ENCODE measurements around the gene PTGDS. TPM values are rescaled to one million over a fixed set of nuclear protein-coding genes. Genes with fewer than 3 reads are reported as not detected.

PTGDS gene
- total and polyA plus RNA-seq, 4 donors = 0.23 to 15.2 (median 6.4) TPM

GRCh38 chr9:137027369-137028262, 50.3 kb downstream of the PTGDS start, which contains the start of gene ABCA2:
TSS of gene ABCA2 (minus strand) at chr9:137028237. CDS start at chr9:137028140, 97 bp downstream.
- no peaks in the 10 kb centered on the region for H3K36me3 ChIP-seq (ENCODE audit: control insufficient read depth in 4 of 4, insufficient read depth in 3 of 4, low read depth in 1 of 4, low read length in 3 of 4)
- H3K4me1 ChIP-seq (ENCODE audit: control insufficient read depth in 4 of 4, insufficient read depth in 4 of 4, low read length in 3 of 4) = peaks cover 39 to 66% (median 50%) of the 10 kb centered on the region in 4 donors
- peak within 1 kb of the TSS; percentile 46 to 72 (median 58) for H3K4me3 ChIP-seq (ENCODE audit: low read depth in 1 of 3, low read length in 3 of 3)
- no peak for DNase-seq (ENCODE audit: low spot score)
- no peaks in the 10 kb centered on the region for H3K9me3 ChIP-seq (ENCODE audit: control insufficient read depth in 4 of 4, low read length in 3 of 4)
- no peak for TF ChIP-seq FOXA1 (IDR thresholded peaks at IDR 0.05)
- 2% methylated on average over 95 of the region's 95 CpGs for whole genome bisulfite sequencing
- peak within 1 kb of the TSS; percentile 23 to 55 for H3K9ac ChIP-seq (ENCODE audit: low read depth in 1 of 2, low read length in 2 of 2)
- no peaks in the 10 kb centered on the region for H3K27me3 ChIP-seq (ENCODE audit: control insufficient read depth in 4 of 4, insufficient read depth in 4 of 4, low read length in 3 of 4)
- H3K27ac ChIP-seq (ENCODE audit: low read depth in 1 of 2, low read length in 2 of 2) = peak within 1 kb of the TSS; percentile 43 to 71

- Histone ChIP-seq H3K4me3 (ENCODE audit: low read depth in 1 of 3, low read length in 3 of 3) (peak overlapping the region in 2 of 3 donors; percentile 53 to 72), H3K9ac (ENCODE audit: low read depth in 1 of 2, low read length in 2 of 2) (peak overlapping the region; percentile 23 to 55), H3K36me3 (ENCODE audit: control insufficient read depth in 4 of 4, insufficient read depth in 3 of 4, low read depth in 1 of 4, low read length in 3 of 4) (no peaks in the 10 kb centered on the region), H3K4me1 (ENCODE audit: control insufficient read depth in 4 of 4, insufficient read depth in 4 of 4, low read length in 3 of 4) (peaks cover 33 to 58% (median 42%) of the 10 kb centered on the region in 4 donors), H3K27me3 (ENCODE audit: control insufficient read depth in 4 of 4, insufficient read depth in 4 of 4, low read length in 3 of 4) (no peaks in the 10 kb centered on the region), H3K27ac (ENCODE audit: low read depth in 1 of 2, low read length in 2 of 2) (peak overlapping the region in 1 of 2 donors; percentile 25), H3K9me3 (ENCODE audit: control insufficient read depth in 4 of 4, low read length in 3 of 4) (no peaks in the 10 kb centered on the region)
- WGBS = under 1% methylated on average over 98 of the region's 98 CpGs
- peak; percentile 71 for DNase-seq (ENCODE audit: low spot score)
- peak; percentile 51 for TF ChIP-seq CTCF (IDR thresholded peaks at IDR 0.05; ENCODE audit: low read depth, low read length, missing input control)
- no peak for TF ChIP-seq NR2F2 (IDR thresholded peaks at IDR 0.05)
- peak in 1 of 2 donors; percentile 18 for TF ChIP-seq RAD21 (IDR thresholded peaks at IDR 0.05)
Measured at GRCh38 chr9:137028263-137029057, 51.2 kb downstream of the PTGDS start.

GRCh38 chr9:137029058-137029936, 52.0 kb downstream of the PTGDS start:
- Histone ChIP-seq H3K9me3 (ENCODE audit: control insufficient read depth in 4 of 4, low read length in 3 of 4) (no peaks in the 10 kb centered on the region), H3K27me3 (ENCODE audit: control insufficient read depth in 4 of 4, insufficient read depth in 4 of 4, low read length in 3 of 4) (no peaks in the 10 kb centered on the region), H3K27ac (ENCODE audit: low read depth in 1 of 2, low read length in 2 of 2) (peak overlapping the region; percentile 25 to 53), H3K4me3 (ENCODE audit: low read depth in 1 of 3, low read length in 3 of 3) (peak overlapping the region in 1 of 3 donors; percentile 72), H3K9ac (ENCODE audit: low read depth in 1 of 2, low read length in 2 of 2) (no peak overlapping the region), H3K36me3 (ENCODE audit: control insufficient read depth in 4 of 4, insufficient read depth in 3 of 4, low read depth in 1 of 4, low read length in 3 of 4) (no peaks in the 10 kb centered on the region), H3K4me1 (ENCODE audit: control insufficient read depth in 4 of 4, insufficient read depth in 4 of 4, low read length in 3 of 4) (peaks cover 28 to 51% (median 35%) of the 10 kb centered on the region in 4 donors)
- peak; percentile 88 for DNase-seq (ENCODE audit: low spot score)
- WGBS = 31% methylated on average over 19 of the region's 19 CpGs
- TF ChIP-seq HNF4G (IDR thresholded peaks at IDR 0.05) (no peak), GABPA (IDR thresholded peaks at IDR 0.05 in 1 of 2, conservative IDR thresholded peaks at IDR 0.05 in 1 of 2) (no peak), YY1 (IDR thresholded peaks at IDR 0.05) (no peak), TAF1 (conservative IDR thresholded peaks at IDR 0.05) (no peak), MAX (IDR thresholded peaks at IDR 0.05) (no peak), FOXA2 (IDR thresholded peaks at IDR 0.05) (no peak), JUND (IDR thresholded peaks at IDR 0.05) (no peak), SP1 (IDR thresholded peaks at IDR 0.05) (peak; percentile 9), FOXA1 (IDR thresholded peaks at IDR 0.05) (no peak), CTCF (IDR thresholded peaks at IDR 0.05; ENCODE audit: low read depth, low read length, missing input control) (peak; percentile 80), RXRA (IDR thresholded peaks at IDR 0.05) (no peak), HNF4A (conservative IDR thresholded peaks at IDR 0.05) (no peak), ATF3 (IDR thresholded peaks at IDR 0.05) (no peak), NR2F2 (IDR thresholded peaks at IDR 0.05) (peak; percentile 60), ZBTB33 (IDR thresholded peaks at IDR 0.05) (no peak), EGR1 (IDR thresholded peaks at IDR 0.05; ENCODE audit: low read depth in 2 of 2) (no peak)
